RPMI8226 (cell line): ENCODE measurements around the gene PVR.
"Not testable (repeated sequence)": the region's sequence is repeated elsewhere in the genome, so short reads cannot be mapped to it uniquely, and the experiment has no call there.

Experiments used
- DNase-seq: peaks from one replicate; pipeline ENCODE4 v3.0.0-alpha.2; 2015

The PVR gene

GRCh38 chr19:44620667-44621066, 23.0 kb upstream of the PVR start:
- no peak for DNase-seq

- DNase-seq: no peak
These were observed 22.3 kb upstream of the PVR start for GRCh38 chr19:44621367-44621766.

GRCh38 chr19:44623080-44623479, 20.6 kb upstream of the PVR start:
- no peak for DNase-seq

GRCh38 chr19:44623626-44624025, 20.1 kb upstream of the PVR start:
- no peak for DNase-seq

- no peak for DNase-seq
These were observed 18.8 kb upstream of the PVR start for GRCh38 chr19:44624840-44625354.

- DNase-seq: not testable (repeated sequence)
These were observed 18.1 kb upstream of the PVR start for GRCh38 chr19:44625637-44626036.

GRCh38 chr19:44626048-44626624, 17.6 kb upstream of the PVR start:
- no peak for DNase-seq

- DNase-seq: no peak
These were observed 16.1 kb upstream of the PVR start for GRCh38 chr19:44627631-44628030.

- DNase-seq: no peak
These were observed 14.9 kb upstream of the PVR start for GRCh38 chr19:44628793-44629192.

- DNase-seq: not testable (repeated sequence)
These were observed 12.1 kb upstream of the PVR start for GRCh38 chr19:44631611-44632010.

GRCh38 chr19:44634058-44634457, 9.7 kb upstream of the PVR start:
- DNase-seq: not testable (repeated sequence)

GRCh38 chr19:44634785-44635184, 8.9 kb upstream of the PVR start:
- DNase-seq: no peak

GRCh38 chr19:44635581-44636438, 7.9 kb upstream of the PVR start:
- DNase-seq: no peak

- DNase-seq: no peak
These were observed 7.0 kb upstream of the PVR start for GRCh38 chr19:44636439-44637389.

GRCh38 chr19:44637390-44637764, 6.3 kb upstream of the PVR start:
- DNase-seq: no peak

- DNase-seq: no peak
These were observed 3.2 kb upstream of the PVR start for GRCh38 chr19:44640518-44640917.

GRCh38 chr19:44641501-44642265, 2.0 kb upstream of the PVR start:
- DNase-seq: no peak

- DNase-seq: no peak
These were observed 1.3 kb upstream of the PVR start for GRCh38 chr19:44642377-44642776.

- no peak for DNase-seq
These were observed 799 bp downstream of the PVR start for GRCh38 chr19:44644402-44645016.

GRCh38 chr19:44645407-44646048, 1.8 kb downstream of the PVR start:
- no peak for DNase-seq

- no peak for DNase-seq
These were observed 2.3 kb downstream of the PVR start for GRCh38 chr19:44646049-44646416.

- no peak for DNase-seq
These were observed 3.4 kb downstream of the PVR start for GRCh38 chr19:44647144-44647543.
